Fibroblast of skin of left quadriceps (primary cell): ENCODE data around the gene ZNF708.
"Not testable (repeated sequence)": the region's sequence is repeated elsewhere in the genome, so short reads cannot be mapped to it uniquely, and the experiment has no call there.

ENCODE experiments used
- DNase-seq, 2 experiments: peaks; one replicate each; pipeline ENCODE4 v3.0.0-alpha.2; 2013; ENCODE audit warnings: low read depth in 2 of 2

Gene ZNF708

GRCh38 chr19:21328885-21329605, at the start of gene ZNF708:
ZNF708 (minus strand) TSS chr19:21329410; CDS start chr19:21329212, 198 bp downstream.
- peak; percentile 74 to 80 for DNase-seq

DNA sequence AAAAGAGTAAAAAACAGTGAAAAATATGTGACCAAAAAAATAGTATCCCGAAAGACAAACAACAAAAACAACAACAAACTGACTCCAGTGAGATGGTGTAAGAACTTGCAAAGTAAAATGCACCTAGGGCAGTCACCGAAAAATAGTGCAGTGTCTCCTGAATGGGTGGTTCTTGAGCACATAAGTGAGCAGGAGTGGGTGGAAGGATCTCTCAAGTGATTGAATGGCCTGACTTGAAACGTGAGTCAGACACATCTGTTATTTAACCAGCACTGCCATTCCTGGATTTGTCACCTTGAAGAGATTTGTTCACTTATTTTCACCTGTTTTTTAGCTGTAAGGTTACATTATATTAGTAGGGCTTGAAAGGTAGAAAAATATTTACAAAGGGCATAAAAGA, 33.1 kb upstream of the ZNF708 start:
- DNase-seq = no peak

- DNase-seq = peak; percentile 86 to 87
Observed at GRCh38 chr19:21358768-21359451, 29.7 kb upstream of the ZNF708 start, which contains the start of gene ZNF738. ZNF738 (plus strand) TSS chr19:21359000; CDS start chr19:21359141, 141 bp downstream.

DNA sequence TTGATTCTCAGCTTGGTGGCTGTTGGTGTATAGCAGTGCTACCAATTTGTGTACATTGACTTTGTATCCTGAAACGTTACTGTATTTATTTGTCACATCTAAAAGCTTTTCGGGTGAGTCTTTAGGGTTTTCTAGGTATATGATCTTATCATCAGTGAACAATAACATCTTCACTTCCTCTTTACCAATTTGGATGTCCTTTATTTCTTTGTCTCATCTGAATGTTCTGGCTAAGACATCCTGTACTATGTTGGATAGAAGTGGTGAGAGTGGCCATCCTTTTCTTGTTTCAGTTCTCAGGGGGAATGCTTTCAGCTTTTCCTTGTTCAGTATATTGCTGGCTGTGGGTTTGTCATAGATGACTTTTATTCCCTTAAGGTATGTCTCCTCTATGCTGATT, 23.6 kb upstream of the ZNF708 start:
- DNase-seq = no peak

- DNase-seq = not testable (repeated sequence)
Observed at GRCh38 chr19:21344841-21345240, 15.6 kb upstream of the ZNF708 start.

GRCh38 chr19:21335721-21336120, 6.5 kb upstream of the ZNF708 start:
- DNase-seq = no peak

- DNase-seq = no peak
Observed at GRCh38 chr19:21328406-21328805, 804 bp downstream of the ZNF708 start.

GRCh38 chr19:21326169-21326568, 3.0 kb downstream of the ZNF708 start:
- DNase-seq = no peak

DNA sequence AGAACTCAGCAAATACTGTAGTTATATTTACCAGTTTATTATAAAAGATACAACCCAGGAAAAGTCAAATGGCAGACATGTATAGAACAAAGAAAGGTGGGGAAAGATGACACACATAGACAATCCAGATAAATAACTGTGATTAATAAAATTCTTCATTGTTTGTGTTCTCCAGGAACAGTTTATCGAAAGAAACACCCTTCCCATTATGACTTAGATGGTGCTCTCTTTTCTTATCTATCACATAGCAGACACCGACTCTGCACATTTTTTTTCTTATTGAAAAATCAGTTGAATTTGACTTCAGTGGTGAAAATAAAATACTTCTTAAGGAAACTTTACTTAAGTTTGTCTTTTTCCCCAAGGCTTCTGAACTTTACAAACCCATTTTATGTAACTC, 6.2 kb downstream of the ZNF708 start:
- DNase-seq = no peak

GRCh38 chr19:21322528-21322927, 6.7 kb downstream of the ZNF708 start:
- no peak for DNase-seq

DNA sequence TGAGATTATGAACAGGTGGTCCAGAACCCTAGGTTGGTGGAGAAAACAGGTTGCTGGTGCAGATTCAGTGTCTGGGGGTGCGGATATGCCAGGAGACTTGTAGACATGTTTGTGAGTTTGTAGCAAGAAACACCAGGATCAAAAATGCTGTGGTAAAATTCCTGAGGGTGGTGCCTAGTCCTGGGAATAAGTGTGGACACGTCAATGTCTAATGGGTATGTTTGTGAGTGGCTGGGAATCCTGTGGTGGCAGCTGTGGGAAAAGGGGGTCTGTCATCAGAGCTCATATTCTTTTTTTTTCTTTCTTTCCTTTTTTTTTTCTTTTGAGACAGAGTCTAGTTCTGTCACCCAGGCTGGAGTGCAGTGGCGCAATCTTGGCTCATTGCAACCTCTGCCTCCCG, 7.2 kb downstream of the ZNF708 start:
- DNase-seq = no peak

- DNase-seq = no peak
Observed at GRCh38 chr19:21321134-21321533, 8.1 kb downstream of the ZNF708 start.

- no peak for DNase-seq
Observed at GRCh38 chr19:21317821-21318220, 11.4 kb downstream of the ZNF708 start.

GRCh38 chr19:21314676-21315075, 14.5 kb downstream of the ZNF708 start:
- no peak for DNase-seq

GRCh38 chr19:21312807-21313206, 16.4 kb downstream of the ZNF708 start:
- DNase-seq = not testable (repeated sequence)

GRCh38 chr19:21308773-21309172, 20.4 kb downstream of the ZNF708 start:
- no peak for DNase-seq

- DNase-seq = not testable (repeated sequence)
Observed at GRCh38 chr19:21306881-21307479, 22.2 kb downstream of the ZNF708 start.

GRCh38 chr19:21293768-21294167, 35.4 kb downstream of the ZNF708 start:
- DNase-seq = not testable (repeated sequence)

- no peak for DNase-seq
Observed at GRCh38 chr19:21269813-21270212, 59.4 kb downstream of the ZNF708 start.

DNA sequence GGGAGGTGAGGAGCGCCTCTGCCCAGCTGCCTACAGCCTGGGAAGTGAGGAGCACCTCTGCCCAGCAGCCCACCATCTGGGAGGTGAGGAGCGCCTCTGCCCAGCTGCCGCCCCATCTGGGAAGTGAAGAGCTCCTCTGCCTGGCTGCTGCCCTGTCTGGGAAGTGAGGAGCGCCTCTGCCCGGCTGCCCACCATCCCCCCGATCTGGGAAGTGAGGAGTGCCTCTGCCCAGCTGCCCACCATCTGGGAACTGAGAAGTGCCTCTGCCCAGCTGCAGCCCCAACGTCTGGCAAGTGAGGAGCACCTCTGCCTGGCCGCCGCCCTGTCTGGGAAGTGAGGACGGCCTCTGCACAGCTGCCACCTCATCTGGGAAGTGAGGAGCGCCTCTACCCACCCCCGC, 64.3 kb downstream of the ZNF708 start:
- DNase-seq = no peak

- no peak for DNase-seq
Observed at GRCh38 chr19:21264416-21264815, 64.8 kb downstream of the ZNF708 start.

DNA sequence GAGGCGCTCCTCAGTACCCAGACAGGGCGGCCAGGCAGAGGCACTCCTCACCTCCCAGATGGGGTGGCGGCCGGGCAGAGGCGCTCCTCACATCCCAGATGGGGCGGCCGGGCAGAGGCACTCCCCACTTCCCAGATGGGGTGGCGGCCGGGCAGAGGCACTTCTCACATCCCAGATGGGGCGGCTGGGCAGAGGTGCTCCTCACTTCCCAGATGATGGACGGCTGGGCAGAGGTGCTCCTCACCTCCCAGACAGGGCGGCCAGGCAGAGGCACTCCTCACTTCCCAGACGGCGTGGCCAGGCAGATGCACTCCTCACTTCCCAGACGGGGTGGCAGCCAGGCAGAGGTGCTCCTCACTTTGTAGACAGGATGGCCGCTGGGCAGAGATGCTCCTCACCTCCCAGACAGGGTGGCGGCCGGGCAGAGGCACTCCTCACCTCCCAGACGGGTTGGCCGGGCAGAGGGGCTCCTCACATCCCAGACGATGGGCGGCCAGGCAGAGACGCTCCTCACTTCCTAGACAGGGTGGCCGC, 68.3 kb downstream of the ZNF708 start:
- DNase-seq = not testable (repeated sequence)
